WI38 (cell line): ENCODE results near the gene LHFPL6.

Experiments used
- H3K4me3 ChIP-seq: 2 replicates; pipeline ENCODE4 v1.5.1; 2011; ENCODE audit warnings: low read depth, mild to moderate bottlenecking, control low read depth, low read length
- CTCF ChIP-seq: IDR thresholded peaks from 2 replicates; pipeline ENCODE4 v1.5.1; 2012; ENCODE audit warnings: low read depth, mild to moderate bottlenecking, control low read depth, low read length

Gene LHFPL6

GRCh38 chr13:39457274-39457673 lies 145.7 kb downstream of the LHFPL6 start:
- no peak for TF ChIP-seq CTCF
- H3K4me3 ChIP-seq = no peak overlapping the region

GRCh38 chr13:39455521-39456175 lies 147.3 kb downstream of the LHFPL6 start:
- no peak overlapping the region for H3K4me3 ChIP-seq
- TF ChIP-seq CTCF = no peak

- TF ChIP-seq CTCF = no peak
- H3K4me3 ChIP-seq = no peak overlapping the region
Observed at GRCh38 chr13:39452834-39453233, 150.2 kb downstream of the LHFPL6 start.

- no peak overlapping the region for H3K4me3 ChIP-seq
- TF ChIP-seq CTCF = no peak
Observed at GRCh38 chr13:39452417-39452816, 150.6 kb downstream of the LHFPL6 start.

- no peak overlapping the region for H3K4me3 ChIP-seq
- no peak for TF ChIP-seq CTCF
Observed at GRCh38 chr13:39451860-39452301, 151.1 kb downstream of the LHFPL6 start.

GRCh38 chr13:39451301-39451700 lies 151.7 kb downstream of the LHFPL6 start:
- no peak overlapping the region for H3K4me3 ChIP-seq
- no peak for TF ChIP-seq CTCF

GRCh38 chr13:39450176-39450575 lies 152.8 kb downstream of the LHFPL6 start:
- no peak for TF ChIP-seq CTCF
- no peak overlapping the region for H3K4me3 ChIP-seq
